HG02885 (cell line): ENCODE data around the gene DGKB.

ENCODE experiments used
- ATAC-seq: cut with Tn5 transposase; IDR thresholded peaks from one replicate; pipeline ENCODE4 v1.9.1; 2021; ENCODE audit warnings: mild to moderate bottlenecking; ENCODE audit not compliant: unreplicated experiment, poor library complexity

Gene DGKB

GRCh38 chr7:14902589-14903067 lies at the start of gene DGKB:
Gene DGKB (minus strand): TSS chr7:14902751.
- no peak for ATAC-seq

DNA sequence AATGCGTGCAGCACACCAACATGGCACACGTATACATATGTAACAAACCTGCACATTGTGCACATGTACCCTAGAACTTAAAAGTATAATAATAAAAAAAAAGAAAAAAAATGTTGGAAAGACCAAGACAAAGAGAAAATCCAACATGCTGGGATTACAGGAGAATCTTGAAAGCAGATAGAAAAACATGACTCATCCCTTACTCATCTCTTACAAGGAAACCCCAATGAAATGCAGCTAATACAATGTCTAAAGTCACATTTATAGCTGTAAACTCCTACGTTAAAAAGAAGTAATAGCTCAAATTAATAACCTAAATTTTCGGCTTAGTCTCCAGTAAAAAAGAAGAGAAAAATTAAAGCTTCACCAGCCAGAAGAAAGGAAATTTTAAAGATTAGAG lies 47.5 kb upstream of the DGKB start:
- ATAC-seq, result no peak

DNA sequence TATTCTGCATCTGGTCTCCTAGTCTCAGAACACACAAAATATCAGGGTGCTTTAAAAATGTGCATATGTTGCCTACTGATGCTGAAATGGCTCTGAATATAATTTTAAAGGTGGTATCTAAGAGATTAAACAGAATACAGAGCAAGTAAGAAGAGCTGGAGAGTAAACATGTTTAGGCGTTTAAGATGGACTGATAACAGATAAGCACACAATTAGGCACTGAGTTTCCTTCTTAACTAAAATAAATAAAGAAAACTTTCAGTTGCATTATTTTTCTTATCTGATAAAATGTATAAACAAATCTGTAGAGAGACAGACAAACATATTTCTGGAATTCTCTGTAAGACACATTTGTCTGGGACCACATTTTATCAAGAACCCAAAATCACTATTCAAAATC lies 35.6 kb upstream of the DGKB start:
- ATAC-seq, result no peak

- ATAC-seq, result no peak
Measured at GRCh38 chr7:14937581-14937980, 35.0 kb upstream of the DGKB start.

GRCh38 chr7:14936554-14936953 lies 34.0 kb upstream of the DGKB start:
- ATAC-seq, result no peak

DNA sequence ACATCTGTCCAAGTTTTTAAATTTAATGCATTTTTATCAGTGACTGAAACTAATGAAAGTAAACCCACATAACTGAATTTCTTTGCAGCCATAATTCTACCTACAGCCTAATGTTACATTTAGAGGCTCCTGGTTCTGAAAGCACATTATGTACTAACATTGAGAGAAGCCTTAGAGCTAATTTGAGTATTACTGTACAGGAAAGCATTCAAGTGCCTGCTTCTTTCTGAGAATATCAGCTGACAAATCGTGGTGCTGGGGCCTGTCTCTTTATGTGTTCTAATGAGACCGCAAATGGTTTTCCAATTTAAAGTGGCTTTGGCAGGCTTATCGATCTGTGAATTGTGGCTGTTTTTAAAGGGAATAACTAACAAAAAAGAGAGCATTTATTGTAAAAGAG lies 32.3 kb upstream of the DGKB start:
- ATAC-seq, result no peak

DNA sequence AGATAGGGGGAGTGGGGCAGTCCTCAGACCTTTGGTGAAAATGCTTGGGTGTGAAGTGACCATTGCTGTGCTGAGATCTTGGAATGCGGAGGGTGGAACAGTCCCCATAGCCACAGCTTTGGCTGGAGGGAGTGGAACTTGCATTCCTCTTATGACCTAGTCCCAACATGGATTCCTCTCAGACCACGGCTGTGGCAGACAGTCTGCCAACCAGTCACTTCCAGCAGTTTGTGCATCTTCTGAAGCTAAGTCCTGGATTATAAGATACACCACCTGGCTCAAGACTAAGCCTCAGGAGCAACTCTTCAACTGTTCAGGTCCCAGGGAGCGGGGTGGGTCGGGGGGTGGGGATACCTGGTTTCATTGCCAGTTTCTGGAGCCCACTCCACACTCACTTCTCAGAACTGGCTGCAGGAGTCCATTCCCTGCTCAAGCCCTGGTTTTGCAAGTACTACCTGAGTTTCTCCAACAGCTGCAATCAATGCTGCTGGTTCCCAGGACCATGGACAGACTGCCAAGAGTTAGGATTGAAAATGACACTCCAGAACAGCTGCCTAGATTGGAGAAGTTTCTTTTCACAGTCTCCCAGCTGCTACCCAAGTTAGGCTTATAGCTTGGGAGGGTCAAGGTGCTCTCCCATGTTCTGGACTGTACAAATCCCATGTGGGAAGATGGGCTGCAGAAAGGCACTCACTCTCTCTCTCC lies 29.1 kb upstream of the DGKB start:
- no peak for ATAC-seq

GRCh38 chr7:14924398-14924797 lies 21.8 kb upstream of the DGKB start:
- ATAC-seq, result no peak

GRCh38 chr7:14911077-14911476 lies 8.5 kb upstream of the DGKB start:
- ATAC-seq, result no peak

- ATAC-seq, result no peak
Measured at GRCh38 chr7:14908697-14909096, 6.1 kb upstream of the DGKB start.

GRCh38 chr7:14905764-14906163 lies 3.2 kb upstream of the DGKB start:
- no peak for ATAC-seq

- no peak for ATAC-seq
Measured at GRCh38 chr7:14900051-14900450, 2.5 kb downstream of the DGKB start.

DNA sequence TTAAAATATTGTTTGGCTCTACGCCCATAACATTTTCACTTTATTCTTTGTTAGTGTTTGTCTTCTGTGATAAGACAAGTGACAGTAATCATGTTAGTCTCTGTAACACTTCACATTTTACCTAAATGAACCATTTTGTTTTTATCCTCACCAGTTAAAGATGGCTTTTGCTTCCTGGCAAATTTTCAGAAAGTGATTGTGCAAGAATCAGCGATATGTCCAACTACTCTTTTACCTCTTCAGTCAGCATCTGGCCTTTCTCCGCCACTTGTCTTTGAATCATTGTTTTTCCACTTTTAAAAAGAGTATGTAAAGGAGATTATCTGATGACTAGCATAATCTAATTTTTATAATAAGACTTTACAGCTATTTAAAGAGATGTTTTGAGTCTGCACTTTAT lies 3.5 kb downstream of the DGKB start:
- no peak for ATAC-seq

- ATAC-seq, result no peak
Measured at GRCh38 chr7:14896461-14896860, 6.1 kb downstream of the DGKB start.

GRCh38 chr7:14894826-14895225 lies 7.7 kb downstream of the DGKB start:
- ATAC-seq, result no peak

GRCh38 chr7:14892961-14893360 lies 9.6 kb downstream of the DGKB start:
- no peak for ATAC-seq

DNA sequence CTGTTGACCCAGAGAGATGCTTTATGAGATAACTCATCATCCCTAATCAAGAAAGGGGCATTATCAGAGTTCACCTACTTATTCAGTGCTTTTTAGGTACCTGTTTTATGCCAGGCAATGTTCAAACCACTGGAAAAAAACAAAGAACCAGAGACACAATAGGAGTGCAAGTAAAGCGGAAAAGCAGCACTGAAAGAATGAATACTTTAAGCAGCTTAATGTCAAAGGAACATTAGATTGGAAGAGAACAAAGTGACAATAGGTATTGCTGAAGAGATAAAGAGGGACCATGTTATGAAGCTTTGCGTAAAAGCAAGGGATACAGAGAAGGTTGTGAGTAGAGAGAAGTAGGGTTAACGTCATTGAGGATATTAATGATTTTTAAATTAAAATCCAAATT lies 11.3 kb downstream of the DGKB start:
- no peak for ATAC-seq

- ATAC-seq, result no peak
Measured at GRCh38 chr7:14888962-14889361, 13.6 kb downstream of the DGKB start.

DNA sequence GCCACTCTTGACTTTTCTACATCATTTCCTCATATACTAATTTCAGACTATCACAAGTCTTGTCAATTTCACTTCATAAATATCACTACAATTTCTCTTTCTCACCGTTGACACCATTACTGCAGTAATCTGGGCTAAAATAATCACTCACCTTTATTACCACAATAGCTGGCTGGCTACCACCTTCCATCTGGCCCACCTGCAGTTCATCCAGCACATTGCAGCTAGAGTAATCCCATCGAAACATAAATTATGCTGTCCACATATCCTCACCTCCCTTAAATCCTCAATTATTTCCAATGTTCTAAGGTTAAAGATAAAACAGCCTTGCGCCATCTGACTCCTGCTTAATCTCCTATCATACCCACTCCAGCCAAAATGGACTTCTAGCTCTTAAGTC lies 16.0 kb downstream of the DGKB start:
- no peak for ATAC-seq

DNA sequence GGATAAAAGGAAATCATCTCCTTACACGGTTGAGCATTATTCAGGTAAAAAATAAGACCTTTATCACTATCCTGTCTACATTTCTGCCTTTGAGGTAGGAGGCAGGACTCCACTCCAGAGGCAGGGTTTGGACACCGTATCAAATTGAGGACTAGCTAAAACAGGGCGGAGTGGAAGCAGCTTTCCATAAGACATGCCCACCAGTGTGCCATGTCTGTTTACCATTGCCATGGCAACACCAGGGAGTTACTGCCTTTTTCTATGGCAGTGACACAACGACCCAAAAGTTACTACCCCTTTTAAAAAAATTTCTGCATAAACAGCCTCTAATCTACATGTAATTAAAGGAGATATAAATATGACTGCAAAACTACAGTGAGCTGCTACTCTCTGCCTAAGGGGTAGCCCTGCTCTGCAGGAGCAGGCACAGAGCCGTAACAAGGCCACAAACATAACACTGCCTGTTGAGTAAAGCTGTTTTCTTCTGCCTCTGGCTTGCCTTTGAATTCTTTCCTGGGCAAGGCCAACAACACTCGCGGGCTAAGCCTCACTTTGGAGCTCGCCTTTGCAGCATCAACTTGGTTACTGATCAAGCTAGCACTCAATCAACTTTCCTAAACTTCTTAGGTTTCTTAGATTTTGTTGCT lies 26.5 kb downstream of the DGKB start:
- no peak for ATAC-seq

- ATAC-seq, result no peak
Measured at GRCh38 chr7:14871880-14872279, 30.7 kb downstream of the DGKB start.

- ATAC-seq, result no peak
Measured at GRCh38 chr7:14870394-14870793, 32.2 kb downstream of the DGKB start.
